ENCODE results near the gene KLK13. TPM values are rescaled to one million over a fixed set of nuclear protein-coding genes. Genes with fewer than 3 reads are reported as not detected.
A peak's percentile ranks its signal among the peaks of the same experiment; 100 is the strongest.

The KLK13 gene
- total RNA-seq (2014; rRNA removed; shearing (Covaris generic)) (not detected in 2 replicates), polyA plus RNA-seq (2016; fragmentation: Nextera tagmentation; extraction: Ambion mirVana) (0.25 TPM in 1 of 2 replicates, not detected in the other)

GRCh38 chr19:51064534-51065220 lies at the start of gene KLK13:
Gene KLK13, minus strand, starts transcription at chr19:51065092. Its CDS starts 25 bp downstream, at chr19:51065067.
- no peaks in the 10 kb centered on the region for H3K9me3 ChIP-seq (ENCODE audit: low read depth)
- H4K20me1 ChIP-seq (ENCODE audit: insufficient read depth) = no peaks in the 10 kb centered on the region
- DNase-seq = peak; percentile 18
- 12 to 29% methylated on average over 16 to 38 of the region's 38 CpGs for WGBS, 2 experiments (ENCODE audit: low coverage in 1 of 2, low lambda C conversion rate in 2 of 2, missing lambda C conversion rate in 2 of 2)
- H3K79me2 ChIP-seq (ENCODE audit: insufficient read depth) = no peaks in the 10 kb centered on the region
- H3F3A ChIP-seq (ENCODE audit: insufficient read depth) = no peaks in the 10 kb centered on the region
- in situ Hi-C loops (cut with MboI) = no loop called here
- H2AFZ ChIP-seq = peak within 1 kb of the TSS; percentile 45
- peak within 1 kb of the TSS; percentile 37; the same call in 1 of the 2 replicates for H3K4me3 ChIP-seq
- TF ChIP-seq EZH2 (IDR thresholded peaks at IDR 0.05; ENCODE audit: insufficient read depth, poor library complexity, severe bottlenecking) (no peak), EZH2phosphoT487 (IDR thresholded peaks at IDR 0.05; ENCODE audit: insufficient read depth, low read depth) (no peak)
- H3K36me3 ChIP-seq (ENCODE audit: low read depth) = no peaks in the 10 kb centered on the region
- no peaks in the 10 kb centered on the region for H3K9me2 ChIP-seq (ENCODE audit: insufficient read depth)
- H3K27me3 ChIP-seq (replicated peaks; ENCODE audit: insufficient read depth) = no peaks in the 10 kb centered on the region
- no peak within 1 kb of the TSS for H3K9ac ChIP-seq
- no peak within 1 kb of the TSS for H3K27ac ChIP-seq
- no peak within 1 kb of the TSS for H3K4me2 ChIP-seq (ENCODE audit: unreplicated experiment)
- H3K4me1 ChIP-seq (ENCODE audit: insufficient read depth) = no peaks in the 10 kb centered on the region

GRCh38 chr19:51114087-51114729 lies 49.3 kb upstream of the KLK13 start:
- H3K9me3 ChIP-seq (ENCODE audit: low read depth) = no peaks in the 10 kb centered on the region
- H3K9ac ChIP-seq = no peak overlapping the region
- no peaks in the 10 kb centered on the region for H4K20me1 ChIP-seq (ENCODE audit: insufficient read depth)
- H3K4me3 ChIP-seq = no peak overlapping the region
- DNase-seq = no peak
- no peak overlapping the region for H3K27ac ChIP-seq
- no peaks in the 10 kb centered on the region for H3F3A ChIP-seq (ENCODE audit: insufficient read depth)
- TF ChIP-seq EZH2phosphoT487 (IDR thresholded peaks at IDR 0.05; ENCODE audit: insufficient read depth, low read depth) = no peak
- TF ChIP-seq EZH2 (IDR thresholded peaks at IDR 0.05; ENCODE audit: insufficient read depth, poor library complexity, severe bottlenecking) = no peak
- H3K79me2 ChIP-seq (ENCODE audit: insufficient read depth) = no peaks in the 10 kb centered on the region
- in situ Hi-C loops (cut with MboI) = no loop called here
- H3K36me3 ChIP-seq (ENCODE audit: low read depth) = no peaks in the 10 kb centered on the region
- no peaks in the 10 kb centered on the region for H3K9me2 ChIP-seq (ENCODE audit: insufficient read depth)
- H3K4me1 ChIP-seq (ENCODE audit: insufficient read depth) = no peaks in the 10 kb centered on the region
- peaks cover 11% of the 10 kb centered on the region for H3K27me3 ChIP-seq (replicated peaks; ENCODE audit: insufficient read depth)
- whole genome bisulfite sequencing, 2 experiments (ENCODE audit: low coverage in 1 of 2, low lambda C conversion rate in 2 of 2, missing lambda C conversion rate in 2 of 2) = 40 to 46% methylated on average over 6 of the region's 6 CpGs
- H2AFZ ChIP-seq = no peak overlapping the region
- H3K4me2 ChIP-seq (ENCODE audit: unreplicated experiment) = no peak overlapping the region

DNA sequence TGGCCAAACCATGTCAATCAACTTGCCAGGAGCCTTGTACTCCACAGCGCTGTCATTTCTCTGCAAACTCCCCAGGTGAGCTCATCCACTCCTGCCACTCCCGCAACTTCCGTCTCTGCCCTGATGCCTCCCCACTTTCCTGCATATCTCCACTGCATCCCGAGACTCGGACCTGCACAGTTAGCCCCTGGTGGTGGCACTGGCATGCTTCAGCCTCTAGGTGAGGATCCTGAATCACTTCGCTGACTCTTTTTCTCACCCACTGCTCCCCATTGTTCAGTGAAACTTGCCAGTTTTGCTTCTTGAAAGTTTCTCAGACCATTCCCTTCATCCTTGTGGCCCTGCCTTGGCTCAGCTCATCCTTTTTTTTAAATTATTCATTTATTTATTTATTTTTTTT lies 46.7 kb upstream of the KLK13 start:
- in situ Hi-C loops (cut with MboI) = no loop called here
- H4K20me1 ChIP-seq (ENCODE audit: insufficient read depth) = no peaks in the 10 kb centered on the region
- no peak for TF ChIP-seq EZH2phosphoT487 (IDR thresholded peaks at IDR 0.05; ENCODE audit: insufficient read depth, low read depth)
- no peak for TF ChIP-seq EZH2 (IDR thresholded peaks at IDR 0.05; ENCODE audit: insufficient read depth, poor library complexity, severe bottlenecking)
- H3K79me2 ChIP-seq (ENCODE audit: insufficient read depth) = peaks cover 14% of the 10 kb centered on the region
- no peaks in the 10 kb centered on the region for H3F3A ChIP-seq (ENCODE audit: insufficient read depth)
- H3K4me1 ChIP-seq (ENCODE audit: insufficient read depth) = no peaks in the 10 kb centered on the region
- peak; percentile 28 for DNase-seq
- H3K27me3 ChIP-seq (replicated peaks; ENCODE audit: insufficient read depth) = peaks cover 5% of the 10 kb centered on the region
- no peak overlapping the region for H3K9ac ChIP-seq
- H3K9me2 ChIP-seq (ENCODE audit: insufficient read depth) = no peaks in the 10 kb centered on the region
- WGBS, 2 experiments (ENCODE audit: low coverage in 1 of 2, low lambda C conversion rate in 2 of 2, missing lambda C conversion rate in 2 of 2) = 44 to 45% methylated on average over 6 of the region's 6 CpGs
- no peak overlapping the region for H2AFZ ChIP-seq
- no peaks in the 10 kb centered on the region for H3K9me3 ChIP-seq (ENCODE audit: low read depth)
- H3K36me3 ChIP-seq (ENCODE audit: low read depth) = no peaks in the 10 kb centered on the region
- no peak overlapping the region for H3K4me3 ChIP-seq
- no peak overlapping the region for H3K4me2 ChIP-seq (ENCODE audit: unreplicated experiment)
- H3K27ac ChIP-seq = no peak overlapping the region

DNA sequence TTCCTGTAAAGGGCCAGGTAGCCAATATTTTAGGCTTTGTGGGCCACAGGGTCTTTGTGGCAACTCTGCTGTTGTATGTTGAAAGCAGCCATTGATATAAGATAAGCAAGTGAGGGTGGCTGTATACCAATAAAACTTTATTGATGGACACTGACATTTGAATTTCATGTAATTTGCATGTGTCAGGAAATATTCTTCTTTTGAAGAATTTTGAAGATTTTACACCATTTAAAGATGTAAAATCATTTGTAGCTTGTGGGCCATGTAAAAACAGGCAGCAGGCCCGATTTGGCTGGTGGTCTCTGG lies 45.7 kb upstream of the KLK13 start:
- Histone ChIP-seq H4K20me1 (ENCODE audit: insufficient read depth) (no peaks in the 10 kb centered on the region), H2AFZ (no peak overlapping the region), H3K27me3 (replicated peaks; ENCODE audit: insufficient read depth) (peaks cover 2% of the 10 kb centered on the region; the same call in 1 of the 2 replicates), H3K79me2 (ENCODE audit: insufficient read depth) (peaks cover 24% of the 10 kb centered on the region), H3K36me3 (ENCODE audit: low read depth) (no peaks in the 10 kb centered on the region), H3K4me1 (ENCODE audit: insufficient read depth) (no peaks in the 10 kb centered on the region), H3K4me3 (no peak overlapping the region), H3K4me2 (ENCODE audit: unreplicated experiment) (no peak overlapping the region), H3K9me2 (ENCODE audit: insufficient read depth) (no peaks in the 10 kb centered on the region), H3K9me3 (ENCODE audit: low read depth) (no peaks in the 10 kb centered on the region), H3F3A (ENCODE audit: insufficient read depth) (no peaks in the 10 kb centered on the region), H3K27ac (no peak overlapping the region), H3K9ac (no peak overlapping the region)
- DNase-seq = no peak
- in situ Hi-C loops (cut with MboI) = no loop called here
- TF ChIP-seq EZH2phosphoT487 (IDR thresholded peaks at IDR 0.05; ENCODE audit: insufficient read depth, low read depth) (no peak), EZH2 (IDR thresholded peaks at IDR 0.05; ENCODE audit: insufficient read depth, poor library complexity, severe bottlenecking) (no peak)
- WGBS, 2 experiments (ENCODE audit: low coverage in 1 of 2, low lambda C conversion rate in 2 of 2, missing lambda C conversion rate in 2 of 2) = 0 to 7% methylated on average over 1 of the region's 1 CpG
